Upper lobe of right lung (tissue), 1 donor: ENCODE data around the gene MAMSTR. TPM values are rescaled to one million over a fixed set of nuclear protein-coding genes. Genes with fewer than 3 reads are reported as not detected.
"Not testable (repeated sequence)": the region's sequence is repeated elsewhere in the genome, so short reads cannot be mapped to it uniquely, and the experiment has no call there.

ENCODE experiments used
- ATAC-seq: fragments of 200-7000 bp; cut with Tn5 transposase; one replicate; pipeline ENCODE4 v1.9.1; 2020; ENCODE audit warnings: mild to moderate bottlenecking, moderate library complexity
- DNase-seq: peaks from one replicate; pipeline ENCODE4 v3.0.0-alpha.2; 2020
- H3K27ac ChIP-seq: fragments of 200-600 bp; one replicate; pipeline ENCODE4 v1.8.0; 2022
- H3K27me3 ChIP-seq: fragments of 200-600 bp; one replicate; pipeline ENCODE4 v1.8.0; 2022; ENCODE audit warnings: mild to moderate bottlenecking
- H3K36me3 ChIP-seq: fragments of 200-600 bp; one replicate; pipeline ENCODE4 v1.8.0; 2022
- H3K4me1 ChIP-seq: fragments of 200-600 bp; one replicate; pipeline ENCODE4 v1.8.0; 2022
- H3K4me3 ChIP-seq: fragments of 200-600 bp; one replicate; pipeline ENCODE4 v1.8.0; 2022; ENCODE audit warnings: mild to moderate bottlenecking
- H3K9me3 ChIP-seq: fragments of 200-600 bp; one replicate; pipeline ENCODE4 v1.8.0; 2022
- CTCF ChIP-seq: fragments of 200-600 bp; IDR thresholded peaks from one replicate; pipeline ENCODE4 v1.8.0; 2022; ENCODE audit warnings: antibody characterized with exemption
- intact Hi-C: fragments of 100-400 bp; cut with DNase I; formaldehyde crosslinking; loops from one replicate; pipeline ENCODE4 v1.11.0; 2022
- total RNA-seq: library from RNA; stranded (reverse); fragmentation: NEBNext Ultra II Directional; extraction: Animal tissue kit (Norgen Biotek cat#: 25700); gene quantifications from one replicate; pipeline ENCODE4 v1.2.1, GENCODE V29; 2021
- donor health status: DM: no; HTN: yes; CAD: no; lungs with severe emphysema.

Gene MAMSTR
- total RNA-seq, 1 donor from 2014 or later = 1.2 TPM

- no peaks in the 10 kb centered on the region for H3K36me3 ChIP-seq
- peaks cover 4% of the 10 kb centered on the region for H3K4me1 ChIP-seq
- no peak overlapping the region for H3K27ac ChIP-seq
- intact Hi-C loops = no loop called here
- no peaks in the 10 kb centered on the region for H3K9me3 ChIP-seq
- no peak for TF ChIP-seq CTCF
- no peaks in the 10 kb centered on the region for H3K27me3 ChIP-seq
- ATAC-seq = peak; percentile 67
- DNase-seq = no peak
- H3K4me3 ChIP-seq = peak overlapping the region; percentile 21
These were observed 36.2 kb downstream of the MAMSTR start for GRCh38 chr19:48683349-48683748.

GRCh38 chr19:48681127-48681470 is 38.4 kb downstream of the MAMSTR start:
- no peaks in the 10 kb centered on the region for H3K36me3 ChIP-seq
- H3K27me3 ChIP-seq = no peaks in the 10 kb centered on the region
- ATAC-seq (peak; percentile 35), DNase-seq (no peak)
- H3K27ac ChIP-seq = no peak overlapping the region
- intact Hi-C loops = no loop called here
- H3K9me3 ChIP-seq = no peaks in the 10 kb centered on the region
- TF ChIP-seq CTCF = no peak
- H3K4me3 ChIP-seq = no peak overlapping the region
- peaks cover 6% of the 10 kb centered on the region for H3K4me1 ChIP-seq

DNA sequence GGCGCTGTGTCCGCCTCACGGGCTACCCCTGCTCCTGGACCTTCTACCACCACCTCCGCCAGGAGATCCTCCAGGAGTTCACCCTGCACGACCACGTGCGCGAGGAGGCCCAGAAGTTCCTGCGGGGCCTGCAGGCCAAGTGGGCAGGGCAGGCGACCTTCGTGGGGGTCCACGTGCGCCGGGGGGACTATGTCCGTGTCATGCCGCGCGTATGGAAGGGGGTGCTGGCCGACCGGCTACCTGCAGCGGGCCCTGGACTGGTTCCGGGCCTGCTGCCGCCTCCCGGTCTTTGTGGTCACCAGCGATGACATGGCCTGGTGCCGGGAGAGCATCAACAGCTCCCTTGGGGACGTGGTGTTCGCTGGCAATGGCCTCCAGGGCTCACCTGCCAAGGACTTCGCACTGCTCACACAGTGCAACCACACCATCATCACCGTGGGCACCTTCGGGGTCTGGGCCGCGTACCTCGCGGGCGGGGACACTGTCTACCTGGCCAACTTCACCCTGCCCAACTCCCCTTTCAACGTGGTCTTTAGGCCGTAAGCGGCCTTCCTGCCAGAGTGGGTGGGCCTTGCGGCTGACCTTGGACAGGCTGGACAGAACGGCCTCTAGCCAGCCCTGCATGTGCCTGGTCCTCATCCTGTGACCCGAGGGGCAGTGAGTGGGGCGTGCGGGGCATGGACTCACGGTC is 38.9 kb downstream of the MAMSTR start:
- Histone ChIP-seq H3K4me3 (no peak overlapping the region), H3K27me3 (no peaks in the 10 kb centered on the region), H3K9me3 (no peaks in the 10 kb centered on the region), H3K36me3 (no peaks in the 10 kb centered on the region), H3K27ac (no peak overlapping the region), H3K4me1 (peaks cover 8% of the 10 kb centered on the region)
- TF ChIP-seq CTCF = no peak
- ATAC-seq (peak; percentile 4), DNase-seq (no peak)
- intact Hi-C loops = no loop called here

- H3K4me3 ChIP-seq, intact Hi-C loops, H3K27ac ChIP-seq, H3K27me3 ChIP-seq, DNase-seq, H3K36me3 ChIP-seq, ATAC-seq, H3K9me3 ChIP-seq: not testable (repeated sequence)
- peaks cover 12% of the 10 kb centered on the region for H3K4me1 ChIP-seq
These were observed 39.5 kb downstream of the MAMSTR start for GRCh38 chr19:48680006-48680405.

- ATAC-seq (no peak), DNase-seq (no peak)
- H3K27me3 ChIP-seq = no peaks in the 10 kb centered on the region
- no peaks in the 10 kb centered on the region for H3K9me3 ChIP-seq
- H3K4me3 ChIP-seq = no peak overlapping the region
- no peaks in the 10 kb centered on the region for H3K36me3 ChIP-seq
- no peak for TF ChIP-seq CTCF
- H3K27ac ChIP-seq = no peak overlapping the region
- intact Hi-C loops = no loop called here
- H3K4me1 ChIP-seq = peaks cover 10% of the 10 kb centered on the region
These were observed 41.3 kb downstream of the MAMSTR start for GRCh38 chr19:48678201-48678600.

DNA sequence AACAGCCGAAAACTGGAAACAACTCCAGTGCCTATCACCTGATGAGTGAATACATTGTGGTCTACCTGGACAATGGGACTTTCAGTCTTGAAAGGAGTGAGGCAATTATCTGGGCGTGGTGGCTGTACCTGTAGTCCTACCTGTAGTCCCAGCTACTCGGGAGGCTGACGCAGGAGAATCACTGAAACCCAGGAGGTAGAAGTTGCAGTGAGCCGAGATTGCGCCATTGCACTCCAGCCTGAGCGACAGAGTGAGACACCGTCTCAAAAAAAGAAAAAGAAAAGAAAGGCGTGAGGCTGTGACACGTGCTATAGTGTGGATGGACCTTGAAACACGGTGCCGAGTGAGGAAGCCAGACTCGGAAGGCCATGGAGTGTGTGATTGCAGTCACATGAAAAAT is 42.6 kb downstream of the MAMSTR start:
- H3K27me3 ChIP-seq = no peaks in the 10 kb centered on the region
- no peaks in the 10 kb centered on the region for H3K9me3 ChIP-seq
- H3K4me3 ChIP-seq = no peak overlapping the region
- peaks cover 10% of the 10 kb centered on the region for H3K4me1 ChIP-seq
- no peak for TF ChIP-seq CTCF
- no peaks in the 10 kb centered on the region for H3K36me3 ChIP-seq
- intact Hi-C loops = no loop called here
- H3K27ac ChIP-seq = no peak overlapping the region
- no peak for DNase-seq
- no peak for ATAC-seq
